Mesenchymal stem cell (in vitro differentiated cells and primary cell): ENCODE data around the gene TRPM3.

Experiments used
- DNase-seq: peaks from one replicate; pipeline ENCODE4 v3.0.0-alpha.2; 2013
- H2AFZ ChIP-seq: one replicate; pipeline ENCODE4 v1.6.1; 2013; ENCODE audit warnings: low read depth, mild to moderate bottlenecking, control low read depth, inconsistent platforms, low read length, moderate library complexity
- H2AK5ac ChIP-seq: 2 replicates; pipeline ENCODE4 v1.6.1; 2013; ENCODE audit warnings: low read length, moderate library complexity, mild to moderate bottlenecking, inconsistent platforms; ENCODE audit not compliant: severe bottlenecking
- H2BK120ac ChIP-seq: one replicate; pipeline ENCODE4 v1.6.1; 2013; ENCODE audit warnings: low read depth, mild to moderate bottlenecking, inconsistent platforms, low read length, moderate library complexity
- H2BK12ac ChIP-seq, 2 experiments: one replicate each; pipeline ENCODE4 v1.6.1; 2013; ENCODE audit warnings: inconsistent platforms in 2 of 2, low read length in 2 of 2, mild to moderate bottlenecking in 2 of 2, moderate library complexity in 2 of 2, control low read depth in 1 of 2
- H2BK15ac ChIP-seq: one replicate; pipeline ENCODE4 v1.6.1; 2013; ENCODE audit warnings: mild to moderate bottlenecking, low read depth, inconsistent platforms; ENCODE audit not compliant: poor library complexity, severe bottlenecking
- H2BK5ac ChIP-seq: 2 replicates; pipeline ENCODE4 v1.6.1; 2013; ENCODE audit warnings: low read depth, mild to moderate bottlenecking, low read length, control low read depth, inconsistent platforms; ENCODE audit not compliant: poor library complexity, severe bottlenecking
- H3K14ac ChIP-seq, 2 experiments: one replicate each; pipeline ENCODE4 v1.6.1; 2013; ENCODE audit warnings: inconsistent platforms in 2 of 2, low read length in 2 of 2, control low read depth in 1 of 2, mild to moderate bottlenecking in 1 of 2, moderate library complexity in 1 of 2
- H3K18ac ChIP-seq, 2 experiments: one replicate each; pipeline ENCODE4 v1.6.1; 2013; ENCODE audit warnings: inconsistent platforms in 2 of 2, low read length in 2 of 2, control low read depth in 1 of 2, low read depth in 1 of 2, mild to moderate bottlenecking in 1 of 2
- H3K23ac ChIP-seq, 2 experiments: one replicate each; pipeline ENCODE4 v1.6.1; 2013; ENCODE audit warnings: inconsistent platforms in 2 of 2, low read length in 2 of 2, mild to moderate bottlenecking in 2 of 2, moderate library complexity in 2 of 2, control low read depth in 1 of 2
- H3K27ac ChIP-seq: 2 replicates; pipeline ENCODE4 v1.5.1; 2013; ENCODE audit warnings: mild to moderate bottlenecking, moderate library complexity, low read length, control low read depth, inconsistent platforms; ENCODE audit not compliant: poor library complexity, severe bottlenecking
- H3K27me3 ChIP-seq, 2 experiments: 2 replicates each; pipeline versions ENCODE4 v1.6.1 to v1.7.0; 2013; ENCODE audit warnings: low read length in 2 of 2, mild to moderate bottlenecking in 2 of 2, moderate library complexity in 2 of 2, control low read depth in 1 of 2, inconsistent platforms in 1 of 2; ENCODE audit not compliant: control insufficient read depth in 1 of 2, insufficient read depth in 1 of 2
- H3K36me3 ChIP-seq, 2 experiments: 2 replicates each; pipeline versions ENCODE4 v1.6.1 to v1.7.0; 2013; ENCODE audit warnings: low read length in 2 of 2, control low read depth in 1 of 2, inconsistent platforms in 1 of 2, low read depth in 1 of 2, mild to moderate bottlenecking in 1 of 2; ENCODE audit not compliant: insufficient read depth in 2 of 2, control insufficient read depth in 1 of 2
- H3K4ac ChIP-seq, 2 experiments: one replicate each; pipeline ENCODE4 v1.6.1; 2013; ENCODE audit warnings: inconsistent platforms in 2 of 2, low read length in 2 of 2, mild to moderate bottlenecking in 2 of 2, moderate library complexity in 2 of 2, control low read depth in 1 of 2, low read depth in 1 of 2
- H3K4me1 ChIP-seq: 2 replicates; pipeline ENCODE4 v1.6.1; 2013; ENCODE audit warnings: low read depth, low read length, control low read depth; ENCODE audit not compliant: control insufficient read depth, insufficient read depth
- H3K4me2 ChIP-seq: 2 replicates; pipeline ENCODE4 v1.6.1; 2013; ENCODE audit warnings: low read length, mild to moderate bottlenecking, inconsistent platforms; ENCODE audit not compliant: poor library complexity, severe bottlenecking
- H3K4me3 ChIP-seq, 2 experiments: 2 replicates each; pipeline versions ENCODE4 v1.5.1 to v1.7.0; 2013; ENCODE audit warnings: low read length in 2 of 2, mild to moderate bottlenecking in 2 of 2, control low read depth in 1 of 2, low read depth in 1 of 2; ENCODE audit not compliant: insufficient read depth in 1 of 2
- H3K79me1 ChIP-seq: replicated peaks from 2 replicates; pipeline ENCODE4 v1.6.1; 2013; ENCODE audit warnings: mild to moderate bottlenecking, control low read depth, low read length, inconsistent platforms; ENCODE audit not compliant: poor library complexity, severe bottlenecking
- H3K9ac ChIP-seq: 2 replicates; pipeline ENCODE4 v1.7.0; 2013; ENCODE audit warnings: mild to moderate bottlenecking, low read length, moderate library complexity
- H3K9me3 ChIP-seq: 2 replicates; pipeline ENCODE4 v1.7.0; 2013; ENCODE audit warnings: mild to moderate bottlenecking, low read length; ENCODE audit not compliant: control insufficient read depth
- H4K8ac ChIP-seq: one replicate; pipeline ENCODE4 v1.6.1; 2013; ENCODE audit warnings: inconsistent platforms, mild to moderate bottlenecking, low read length, moderate library complexity
- H4K91ac ChIP-seq: one replicate; pipeline ENCODE4 v1.6.1; 2013; ENCODE audit warnings: mild to moderate bottlenecking, low read length, inconsistent platforms
- WGBS: methylation state at CpG from one replicate; pipeline ENCODE4 v1.1.7; 2013; ENCODE audit warnings: mixed read lengths; 5-methylcytosine and 5-hydroxymethylcytosine counted together

Gene TRPM3

GRCh38 chr9:70805949-70806348 lies 315.5 kb downstream of the TRPM3 start:
- H3K36me3 ChIP-seq, result no peaks in the 10 kb centered on the region
- 65% methylated on average over 6 of the region's 6 CpGs for WGBS
- H3K9ac ChIP-seq, result no peak overlapping the region
- H3K27ac ChIP-seq, result no peak overlapping the region
- H3K23ac ChIP-seq, result no peak overlapping the region
- H3K18ac ChIP-seq, result no peak overlapping the region
- H3K9me3 ChIP-seq, result no peaks in the 10 kb centered on the region
- H2BK12ac ChIP-seq, result no peak overlapping the region
- H4K91ac ChIP-seq, result no peak overlapping the region
- H3K14ac ChIP-seq, result no peak overlapping the region
- H2AK5ac ChIP-seq, result no peak overlapping the region
- no peaks in the 10 kb centered on the region for H3K27me3 ChIP-seq
- DNase-seq, result no peak
- H3K4me1 ChIP-seq, result no peaks in the 10 kb centered on the region
- no peak overlapping the region for H2BK15ac ChIP-seq
- no peak overlapping the region for H3K4ac ChIP-seq
- H2BK5ac ChIP-seq, result no peak overlapping the region
- no peak overlapping the region for H2BK120ac ChIP-seq
- H3K4me3 ChIP-seq, result no peak overlapping the region
- H3K79me1 ChIP-seq, result no peaks in the 10 kb centered on the region
- H4K8ac ChIP-seq, result no peak overlapping the region
- H2AFZ ChIP-seq, result no peak overlapping the region
- H3K4me2 ChIP-seq, result no peak overlapping the region

- H3K14ac ChIP-seq, result no peak overlapping the region
- no peak overlapping the region for H2BK5ac ChIP-seq
- no peak overlapping the region for H2BK120ac ChIP-seq
- no peak overlapping the region for H2BK15ac ChIP-seq
- H3K4me2 ChIP-seq, result no peak overlapping the region
- no peak overlapping the region for H3K4me3 ChIP-seq
- H3K9me3 ChIP-seq, result no peaks in the 10 kb centered on the region
- H3K9ac ChIP-seq, result no peak overlapping the region
- no peak for DNase-seq
- H3K36me3 ChIP-seq, result no peaks in the 10 kb centered on the region
- H3K23ac ChIP-seq, result no peak overlapping the region
- H3K27ac ChIP-seq, result no peak overlapping the region
- H3K79me1 ChIP-seq, result no peaks in the 10 kb centered on the region
- H3K27me3 ChIP-seq, result no peaks in the 10 kb centered on the region
- H3K4me1 ChIP-seq, result no peaks in the 10 kb centered on the region
- H3K4ac ChIP-seq, result no peak overlapping the region
- 77% methylated on average over 3 of the region's 6 CpGs for WGBS
- no peak overlapping the region for H4K8ac ChIP-seq
- H4K91ac ChIP-seq, result no peak overlapping the region
- no peak overlapping the region for H3K18ac ChIP-seq
- H2AK5ac ChIP-seq, result no peak overlapping the region
- H2AFZ ChIP-seq, result no peak overlapping the region
- H2BK12ac ChIP-seq, result no peak overlapping the region
Measured at GRCh38 chr9:70802758-70803436, 318.5 kb downstream of the TRPM3 start.

- H3K23ac ChIP-seq, result no peak overlapping the region
- H3K4me2 ChIP-seq, result no peak overlapping the region
- H3K4me1 ChIP-seq, result no peaks in the 10 kb centered on the region
- no peaks in the 10 kb centered on the region for H3K79me1 ChIP-seq
- no peak overlapping the region for H2AFZ ChIP-seq
- no peak overlapping the region for H3K14ac ChIP-seq
- no peak overlapping the region for H3K18ac ChIP-seq
- no peak overlapping the region for H2BK12ac ChIP-seq
- H2BK120ac ChIP-seq, result no peak overlapping the region
- no peaks in the 10 kb centered on the region for H3K36me3 ChIP-seq
- no peak overlapping the region for H4K91ac ChIP-seq
- H2BK15ac ChIP-seq, result no peak overlapping the region
- no peaks in the 10 kb centered on the region for H3K27me3 ChIP-seq
- no peak overlapping the region for H4K8ac ChIP-seq
- H3K4ac ChIP-seq, result no peak overlapping the region
- DNase-seq, result no peak
- no peak overlapping the region for H3K9ac ChIP-seq
- WGBS, result 0% methylated on average over 1 of the region's 1 CpG
- no peak overlapping the region for H3K27ac ChIP-seq
- no peaks in the 10 kb centered on the region for H3K9me3 ChIP-seq
- no peak overlapping the region for H2BK5ac ChIP-seq
- no peak overlapping the region for H3K4me3 ChIP-seq
- no peak overlapping the region for H2AK5ac ChIP-seq
Measured at GRCh38 chr9:70802206-70802605, 319.2 kb downstream of the TRPM3 start.

- no peak overlapping the region for H2AFZ ChIP-seq
- no peak overlapping the region for H3K4me3 ChIP-seq
- 54% methylated on average over 4 of the region's 4 CpGs for WGBS
- H3K9ac ChIP-seq, result no peak overlapping the region
- no peaks in the 10 kb centered on the region for H3K9me3 ChIP-seq
- H2AK5ac ChIP-seq, result no peak overlapping the region
- no peak overlapping the region for H3K4me2 ChIP-seq
- no peak overlapping the region for H3K14ac ChIP-seq
- no peak overlapping the region for H3K18ac ChIP-seq
- DNase-seq, result no peak
- no peak overlapping the region for H3K4ac ChIP-seq
- H2BK12ac ChIP-seq, result no peak overlapping the region
- H3K27ac ChIP-seq, result no peak overlapping the region
- H2BK120ac ChIP-seq, result no peak overlapping the region
- no peaks in the 10 kb centered on the region for H3K79me1 ChIP-seq
- H3K36me3 ChIP-seq, result no peaks in the 10 kb centered on the region
- no peaks in the 10 kb centered on the region for H3K4me1 ChIP-seq
- H2BK5ac ChIP-seq, result no peak overlapping the region
- no peaks in the 10 kb centered on the region for H3K27me3 ChIP-seq
- H4K91ac ChIP-seq, result no peak overlapping the region
- no peak overlapping the region for H2BK15ac ChIP-seq
- no peak overlapping the region for H3K23ac ChIP-seq
- H4K8ac ChIP-seq, result no peak overlapping the region
Measured at GRCh38 chr9:70801181-70801829, 320.1 kb downstream of the TRPM3 start.
